EL (cell line): ENCODE results near the gene STX10.
A peak's percentile ranks its signal among the peaks of the same experiment; 100 is the strongest.
"Not testable (repeated sequence)": the region's sequence is repeated elsewhere in the genome, so short reads cannot be mapped to it uniquely, and the experiment has no call there.

Experiments used
- DNase-seq: peaks from one replicate; pipeline ENCODE4 v3.0.0-alpha.2; 2016

The STX10 gene

GRCh38 chr19:13164343-13165161 is 14.4 kb upstream of the STX10 start:
- DNase-seq: peak; percentile 40

GRCh38 chr19:13163609-13164342 is 13.6 kb upstream of the STX10 start:
- peak; percentile 94 for DNase-seq

GRCh38 chr19:13162724-13163608 is 12.8 kb upstream of the STX10 start:
- peak; percentile 98 for DNase-seq

- peak; percentile 63 for DNase-seq
Observed at GRCh38 chr19:13160557-13160956, 10.4 kb upstream of the STX10 start.

- DNase-seq: no peak
Observed at GRCh38 chr19:13159713-13160112, 9.5 kb upstream of the STX10 start.

- DNase-seq: peak; percentile 84
Observed at GRCh38 chr19:13155472-13156359, 5.5 kb upstream of the STX10 start.

- DNase-seq: peak; percentile 78
Observed at GRCh38 chr19:13154911-13155471, 4.8 kb upstream of the STX10 start.

- DNase-seq: peak; percentile 94
Observed at GRCh38 chr19:13154241-13154778, 4.1 kb upstream of the STX10 start.

GRCh38 chr19:13153569-13154240 is 3.5 kb upstream of the STX10 start:
- peak; percentile 25 for DNase-seq

GRCh38 chr19:13152974-13153568 is 2.9 kb upstream of the STX10 start:
- peak; percentile 95 for DNase-seq

- no peak for DNase-seq
Observed at GRCh38 chr19:13152356-13152973, 2.3 kb upstream of the STX10 start.

- DNase-seq: peak; percentile 97
Observed at GRCh38 chr19:13151605-13152355, 1.6 kb upstream of the STX10 start.

- DNase-seq: peak; percentile 22
Observed at GRCh38 chr19:13150931-13151604, 893 bp upstream of the STX10 start.

GRCh38 chr19:13149628-13150186 is 468 bp downstream of the STX10 start:
- DNase-seq: peak; percentile 67

GRCh38 chr19:13149173-13149627 is 975 bp downstream of the STX10 start:
- DNase-seq: not testable (repeated sequence)

- DNase-seq: peak; percentile 38
Observed at GRCh38 chr19:13146763-13147563, 3.2 kb downstream of the STX10 start.
